ENCODE data around the gene CCDC40.

The CCDC40 gene

GRCh38 chr17:80105762-80106161, 69.3 kb downstream of the CCDC40 start:
- DNase-seq (ENCODE audit: extremely low read depth, insufficient read length), result no peak
- Histone ChIP-seq H3K27me3 (replicated peaks; ENCODE audit: control insufficient read depth, insufficient read depth, low read length) (no peaks in the 10 kb centered on the region), H3K4me3 (replicated peaks; ENCODE audit: low read depth, low read length) (no peak overlapping the region), H3K36me3 (ENCODE audit: control insufficient read depth, insufficient read depth, low read length) (no peaks in the 10 kb centered on the region)
- TF ChIP-seq CTCF (IDR thresholded peaks at IDR 0.05; ENCODE audit: insufficient read depth, low read length, poor library complexity, severe bottlenecking), result no peak

GRCh38 chr17:80106176-80106575, 69.7 kb downstream of the CCDC40 start:
- Histone ChIP-seq H3K4me3 (replicated peaks; ENCODE audit: low read depth, low read length) (no peak overlapping the region), H3K36me3 (ENCODE audit: control insufficient read depth, insufficient read depth, low read length) (no peaks in the 10 kb centered on the region)
- no peak for DNase-seq (ENCODE audit: extremely low read depth, insufficient read length)

GRCh38 chr17:80106751-80107150, 70.3 kb downstream of the CCDC40 start:
- H3K36me3 ChIP-seq (ENCODE audit: control insufficient read depth, insufficient read depth, low read length), result no peaks in the 10 kb centered on the region
- no peak for DNase-seq (ENCODE audit: extremely low read depth, insufficient read length)
- no peaks in the 10 kb centered on the region for H3K27me3 ChIP-seq (replicated peaks; ENCODE audit: control insufficient read depth, insufficient read depth, low read length)
- no peak overlapping the region for H3K4me3 ChIP-seq (replicated peaks; ENCODE audit: low read depth, low read length)
- TF ChIP-seq CTCF (IDR thresholded peaks at IDR 0.05; ENCODE audit: insufficient read depth, low read length, poor library complexity, severe bottlenecking), result no peak

More at GRCh38 chr17:80106176-80106575, 69.7 kb downstream of the CCDC40 start:
- TF ChIP-seq CTCF (IDR thresholded peaks at IDR 0.05; ENCODE audit: insufficient read depth, low read length, poor library complexity, severe bottlenecking), result no peak
- no peaks in the 10 kb centered on the region for H3K27me3 ChIP-seq (replicated peaks; ENCODE audit: control insufficient read depth, insufficient read depth, low read length)

GRCh38 chr17:80107231-80108021, 71.0 kb downstream of the CCDC40 start:
- no peak for DNase-seq (ENCODE audit: extremely low read depth, insufficient read length)
- H3K4me3 ChIP-seq (replicated peaks; ENCODE audit: low read depth, low read length), result no peak overlapping the region
- H3K36me3 ChIP-seq (ENCODE audit: control insufficient read depth, insufficient read depth, low read length), result no peaks in the 10 kb centered on the region
- TF ChIP-seq CTCF (IDR thresholded peaks at IDR 0.05; ENCODE audit: insufficient read depth, low read length, poor library complexity, severe bottlenecking), result no peak
- no peaks in the 10 kb centered on the region for H3K27me3 ChIP-seq (replicated peaks; ENCODE audit: control insufficient read depth, insufficient read depth, low read length)

GRCh38 chr17:80108036-80108971, 71.9 kb downstream of the CCDC40 start:
- H3K36me3 ChIP-seq (ENCODE audit: control insufficient read depth, insufficient read depth, low read length), result no peaks in the 10 kb centered on the region
- no peak overlapping the region for H3K4me3 ChIP-seq (replicated peaks; ENCODE audit: low read depth, low read length)
- H3K27me3 ChIP-seq (replicated peaks; ENCODE audit: control insufficient read depth, insufficient read depth, low read length), result no peaks in the 10 kb centered on the region
- TF ChIP-seq CTCF (IDR thresholded peaks at IDR 0.05; ENCODE audit: insufficient read depth, low read length, poor library complexity, severe bottlenecking), result no peak
- DNase-seq (ENCODE audit: extremely low read depth, insufficient read length), result no peak

All from GM06990 (cell line).